HG02973 (cell line): Measurements from ENCODE around the gene MX2.

Experiments
- ATAC-seq: cut with Tn5 transposase; IDR thresholded peaks from one replicate; pipeline ENCODE4 v1.9.1; 2021; ENCODE audit warnings: moderate library complexity; ENCODE audit not compliant: unreplicated experiment

MX2 gene

DNA sequence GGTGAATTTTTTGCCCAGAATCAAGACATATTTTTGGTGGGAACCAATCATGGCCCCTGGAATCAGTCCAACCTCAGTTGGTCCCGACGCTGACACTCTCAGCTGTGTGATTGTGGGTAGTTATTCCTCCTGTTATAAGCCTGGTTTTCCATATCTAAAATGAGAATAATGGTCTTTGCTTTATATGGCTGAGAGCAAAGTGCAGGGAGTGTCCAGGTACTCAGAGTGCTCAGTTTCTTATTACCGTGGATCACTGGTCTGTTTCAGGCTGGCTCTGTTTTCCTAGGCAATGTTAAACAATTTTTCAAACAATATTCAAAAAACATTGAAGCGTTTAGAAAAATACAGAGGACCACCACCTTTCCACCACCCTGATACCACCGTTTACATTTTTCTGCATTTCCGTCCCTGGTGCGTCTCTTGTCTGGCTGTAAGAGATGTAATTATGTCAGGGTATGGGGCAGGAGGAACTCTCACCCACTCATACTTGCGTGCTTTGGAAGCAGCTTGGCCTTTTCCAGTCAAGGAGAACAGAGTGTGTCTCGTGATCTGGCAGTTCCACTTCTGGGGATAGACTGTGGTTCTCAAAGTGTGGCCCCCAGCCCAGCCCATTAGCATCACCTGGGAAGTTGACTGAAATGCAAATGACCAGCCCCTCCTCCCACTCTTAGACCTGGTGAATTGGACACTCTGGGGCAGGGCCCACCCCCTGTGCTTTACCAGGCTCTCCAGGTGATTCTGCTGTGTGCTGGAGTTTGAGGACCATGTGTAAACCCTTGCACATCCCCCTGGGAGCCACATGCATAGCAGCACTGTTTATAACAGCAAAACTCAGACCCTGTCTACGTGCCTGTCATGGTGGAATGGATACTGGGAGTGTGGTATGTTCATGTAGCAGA is 71.0 kb downstream of the MX2 start:
- no peak for ATAC-seq

DNA sequence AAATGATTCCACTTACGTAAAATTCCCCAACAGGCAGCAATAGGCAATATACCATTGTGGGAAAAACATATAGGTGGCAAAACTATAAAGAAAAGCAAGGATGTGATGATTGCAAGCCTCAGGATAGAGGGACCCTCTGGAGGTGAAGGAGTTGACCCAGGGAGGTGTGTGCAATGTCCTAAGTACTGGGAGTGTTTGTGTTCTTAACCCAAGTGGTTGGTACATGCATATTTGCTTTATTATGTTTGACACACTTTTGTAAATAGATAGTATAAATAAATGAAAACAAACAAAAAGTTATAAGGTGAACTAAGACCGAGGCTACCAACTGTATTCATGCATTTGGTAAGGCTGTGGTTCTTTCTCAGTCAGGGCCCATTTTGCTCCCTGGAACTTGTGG is 71.7 kb downstream of the MX2 start:
- ATAC-seq, result no peak

- ATAC-seq, result no peak
These were observed 73.9 kb downstream of the MX2 start for GRCh38 chr21:41435706-41436105.

GRCh38 chr21:41437729-41438128 is 75.9 kb downstream of the MX2 start:
- ATAC-seq, result no peak

DNA sequence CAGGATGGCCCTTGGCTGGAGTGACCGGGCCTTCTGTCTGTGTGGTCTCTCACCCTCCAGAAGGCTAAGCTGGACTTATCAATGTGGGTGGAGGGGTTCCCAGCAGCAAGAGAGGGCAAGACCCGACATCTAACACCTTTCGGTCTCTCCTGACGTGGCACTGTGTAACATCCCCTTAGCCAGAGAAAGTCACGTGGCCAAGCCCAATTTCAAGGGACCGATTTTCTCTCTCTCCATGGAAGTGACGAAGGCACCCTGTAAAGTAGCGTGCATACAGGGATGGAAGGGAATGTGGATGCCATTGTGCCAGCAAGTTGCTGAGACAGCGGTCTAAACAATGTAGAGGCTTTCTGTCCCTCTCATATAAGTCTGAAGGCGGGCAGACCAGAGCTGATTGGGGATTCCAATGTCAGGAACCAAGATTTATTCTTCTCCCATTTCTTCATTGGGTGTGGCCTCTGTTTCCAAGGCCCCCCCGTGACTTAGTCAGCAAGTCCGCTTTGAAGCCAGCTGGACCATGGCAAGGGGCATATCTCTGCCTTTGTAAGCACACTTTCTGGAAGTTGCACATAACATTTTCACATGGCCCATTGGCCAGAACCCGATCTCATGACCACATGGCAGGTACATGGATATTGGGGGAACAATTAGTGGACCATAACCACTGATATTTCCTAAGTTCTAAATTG is 76.7 kb downstream of the MX2 start:
- no peak for ATAC-seq

DNA sequence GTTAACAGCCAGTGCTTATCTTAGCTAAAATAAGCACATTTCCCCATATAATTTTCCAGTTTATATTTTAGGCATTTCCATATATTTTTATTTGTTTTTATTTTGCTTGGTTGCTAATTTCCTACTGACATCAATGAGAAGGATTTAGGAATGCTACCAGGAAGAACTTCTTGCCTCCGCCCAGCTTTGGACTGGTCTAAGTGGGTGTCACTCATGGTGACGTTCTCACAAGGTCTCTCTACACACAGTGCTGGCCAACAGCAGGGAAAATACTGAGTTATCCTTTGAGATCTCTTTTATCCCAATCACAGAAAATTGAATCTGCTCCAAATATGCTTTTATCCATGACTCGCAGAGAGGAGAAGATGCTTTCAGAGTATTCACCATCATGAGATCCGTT is 77.4 kb downstream of the MX2 start:
- no peak for ATAC-seq

DNA sequence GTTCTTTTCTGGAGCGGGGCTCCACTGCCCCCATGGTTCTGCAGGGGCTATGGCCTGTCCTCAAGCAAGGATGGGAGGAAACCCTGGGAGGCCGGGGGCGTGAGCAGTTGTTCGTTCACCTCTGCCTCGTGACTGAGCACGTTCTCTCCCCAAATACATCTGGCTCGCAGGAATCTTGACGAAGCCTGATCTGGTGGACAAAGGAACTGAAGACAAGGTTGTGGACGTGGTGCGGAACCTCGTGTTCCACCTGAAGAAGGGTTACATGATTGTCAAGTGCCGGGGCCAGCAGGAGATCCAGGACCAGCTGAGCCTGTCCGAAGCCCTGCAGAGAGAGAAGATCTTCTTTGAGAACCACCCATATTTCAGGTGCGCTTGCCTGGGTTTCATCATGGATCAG is 79.7 kb downstream of the MX2 start:
- ATAC-seq, result no peak

- no peak for ATAC-seq
These were observed 80.8 kb downstream of the MX2 start for GRCh38 chr21:41442481-41443186.

GRCh38 chr21:41443562-41443961 is 81.7 kb downstream of the MX2 start:
- ATAC-seq, result no peak

DNA sequence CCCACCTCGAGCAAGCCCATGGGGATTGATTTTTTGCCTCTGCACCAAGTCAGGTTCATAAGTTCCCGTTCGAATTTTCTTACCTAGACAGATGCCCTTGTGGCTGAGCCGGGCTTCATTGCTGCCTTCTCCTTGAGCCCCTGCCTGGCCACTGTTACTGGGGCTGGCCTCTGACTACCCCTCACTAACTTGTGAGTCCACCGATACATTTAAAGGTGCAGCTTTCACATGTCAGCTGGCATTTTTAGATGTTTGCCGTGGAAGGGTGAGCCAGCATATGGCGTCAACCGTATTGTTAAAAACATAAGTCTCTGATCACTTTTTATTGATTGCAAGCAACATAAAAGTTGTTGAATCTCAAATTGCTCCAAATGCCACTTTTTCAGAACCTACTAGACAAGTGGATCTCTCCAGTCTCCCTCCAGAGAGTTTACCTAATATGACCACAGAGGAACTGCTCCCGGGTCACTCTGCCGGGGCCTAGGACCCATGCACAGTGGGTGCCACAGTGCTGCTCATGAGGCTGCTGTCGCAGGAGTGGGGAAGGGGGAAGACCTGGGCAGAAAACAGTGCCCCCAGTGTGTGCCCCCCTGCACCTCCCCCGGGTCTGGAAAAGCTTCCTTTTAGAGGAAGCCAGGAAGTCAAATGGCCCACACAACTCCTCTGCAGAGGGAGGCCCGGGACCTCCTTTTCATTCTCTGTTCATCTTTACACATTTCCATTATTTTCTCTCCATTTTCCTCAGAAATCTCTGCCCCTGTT is 83.1 kb downstream of the MX2 start:
- ATAC-seq, result no peak

- no peak for ATAC-seq
These were observed 83.6 kb downstream of the MX2 start for GRCh38 chr21:41445465-41445862.

- ATAC-seq, result no peak
These were observed 84.8 kb downstream of the MX2 start for GRCh38 chr21:41446586-41446985.

DNA sequence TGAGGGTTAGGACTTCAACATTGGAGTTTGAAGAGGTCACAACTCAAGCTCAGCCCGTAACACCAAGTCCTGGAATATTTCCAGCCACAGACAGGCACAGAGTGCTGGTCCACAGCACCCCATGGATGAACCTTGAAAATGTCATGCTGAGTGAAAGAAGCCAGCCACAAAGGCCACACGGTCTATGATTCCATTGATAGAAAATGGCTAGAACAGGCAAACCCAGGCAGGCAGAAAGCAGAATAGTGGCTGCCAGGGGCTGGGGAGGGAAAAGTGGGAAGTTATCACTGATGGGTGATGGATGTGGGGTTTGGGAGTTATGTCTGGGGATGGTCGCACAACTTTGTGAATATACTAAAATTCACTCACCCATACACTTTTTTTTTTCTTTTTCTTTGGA is 85.5 kb downstream of the MX2 start:
- ATAC-seq, result no peak

DNA sequence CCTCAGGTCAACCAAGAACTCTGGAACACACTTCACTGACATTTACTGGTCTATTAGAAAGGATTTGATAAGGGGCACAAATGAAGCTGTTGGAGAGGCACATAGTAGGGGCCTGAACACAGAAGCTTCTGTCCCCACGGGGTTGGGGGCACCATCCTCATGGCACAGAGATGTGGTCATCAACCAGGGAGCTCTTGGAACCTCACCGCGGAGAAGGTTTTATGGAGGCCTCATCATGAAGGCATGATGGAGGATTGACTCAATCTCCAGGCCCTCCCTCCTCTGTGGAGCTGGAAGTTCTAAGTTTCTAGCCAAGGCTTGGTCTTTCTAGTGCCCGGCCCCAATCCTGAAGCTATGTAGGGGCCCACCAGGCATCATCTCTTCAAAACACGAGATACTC is 87.8 kb downstream of the MX2 start:
- ATAC-seq, result no peak

DNA sequence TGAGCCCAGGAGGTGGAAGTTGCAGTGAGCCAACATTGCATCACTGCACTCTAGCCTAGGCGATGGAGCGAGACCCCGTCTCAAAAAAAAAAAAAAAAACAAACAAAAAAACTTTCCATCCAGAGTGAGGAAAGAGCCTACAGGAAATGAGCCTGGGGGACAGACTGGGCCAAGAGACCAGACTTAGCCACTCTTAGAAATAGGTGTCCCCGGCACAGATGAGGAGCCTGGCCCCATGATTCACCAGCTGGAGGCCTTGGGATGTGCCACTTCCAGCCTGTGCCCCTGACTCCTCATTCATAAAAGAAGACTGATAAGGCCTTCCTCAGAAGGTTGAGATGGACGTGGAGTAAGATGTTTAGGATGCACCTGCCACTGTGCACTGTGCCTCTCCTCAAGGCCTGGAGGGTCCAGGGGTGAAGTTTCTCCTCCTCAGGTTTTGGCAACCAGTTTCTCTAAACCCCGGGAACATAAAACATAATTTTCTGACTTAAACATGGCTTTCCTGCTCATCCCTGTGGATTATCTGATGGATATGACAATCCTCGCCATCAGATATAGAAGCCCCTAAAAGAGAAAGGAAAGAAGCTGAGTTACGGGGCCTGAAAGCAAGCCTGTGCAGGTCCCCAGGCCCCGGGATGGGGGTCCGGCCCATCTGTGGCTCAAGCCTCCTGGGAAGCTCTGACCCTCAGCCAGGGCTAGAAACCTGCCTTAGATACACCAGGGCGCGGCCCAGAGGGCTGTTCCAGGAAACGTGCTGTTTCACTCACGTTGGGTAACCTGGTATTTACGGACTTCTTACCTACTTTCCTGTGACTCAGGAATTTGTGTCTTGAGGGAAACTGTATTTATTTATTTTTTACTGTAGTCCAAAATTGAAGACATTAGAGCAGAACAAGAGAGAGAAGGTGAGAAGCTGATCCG is 90.2 kb downstream of the MX2 start:
- no peak for ATAC-seq

DNA sequence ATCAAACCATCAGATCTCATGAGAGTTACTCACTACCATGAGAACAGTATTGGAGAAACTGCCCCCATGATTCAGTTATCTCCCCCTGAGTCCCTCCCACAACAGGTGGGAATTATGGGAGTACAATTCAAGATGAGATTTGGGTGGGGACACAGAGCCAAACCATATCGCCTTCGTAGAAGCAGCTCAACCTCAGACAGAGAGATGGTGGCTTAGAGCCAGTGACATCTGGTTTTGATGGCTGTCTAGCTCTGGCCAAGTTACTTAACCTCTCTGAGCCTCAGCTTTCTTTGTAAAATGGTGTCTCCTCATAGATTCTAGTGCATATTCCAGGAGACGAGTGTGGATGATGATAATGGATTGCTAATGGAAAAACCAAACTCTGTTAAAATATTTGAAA is 91.4 kb downstream of the MX2 start:
- ATAC-seq, result no peak

- ATAC-seq, result no peak
These were observed 91.9 kb downstream of the MX2 start for GRCh38 chr21:41453761-41454160.

GRCh38 chr21:41458121-41458520 is 96.3 kb downstream of the MX2 start:
- no peak for ATAC-seq

DNA sequence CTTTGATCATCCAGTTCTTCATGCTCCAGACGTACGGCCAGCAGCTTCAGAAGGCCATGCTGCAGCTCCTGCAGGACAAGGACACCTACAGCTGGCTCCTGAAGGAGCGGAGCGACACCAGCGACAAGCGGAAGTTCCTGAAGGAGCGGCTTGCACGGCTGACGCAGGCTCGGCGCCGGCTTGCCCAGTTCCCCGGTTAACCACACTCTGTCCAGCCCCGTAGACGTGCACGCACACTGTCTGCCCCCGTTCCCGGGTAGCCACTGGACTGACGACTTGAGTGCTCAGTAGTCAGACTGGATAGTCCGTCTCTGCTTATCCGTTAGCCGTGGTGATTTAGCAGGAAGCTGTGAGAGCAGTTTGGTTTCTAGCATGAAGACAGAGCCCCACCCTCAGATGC is 96.7 kb downstream of the MX2 start:
- no peak for ATAC-seq
